GM15510 (cell line): ENCODE results near the gene RMDN2.

Experiments used
- POLR2A ChIP-seq: IDR thresholded peaks from 3 replicates; pipeline ENCODE4 v1.6.1; 2011; ENCODE audit warnings: borderline replicate concordance; ENCODE audit not compliant: insufficient read length; ENCODE audit errors: extremely low read depth

The RMDN2 gene

GRCh38 chr2:38037757-38038621 is 112.9 kb downstream of the RMDN2 start:
- TF ChIP-seq POLR2A: no peak

- TF ChIP-seq POLR2A: no peak
Measured at GRCh38 chr2:38038682-38039081, 113.6 kb downstream of the RMDN2 start.

- no peak for TF ChIP-seq POLR2A
Measured at GRCh38 chr2:38039121-38039910, 114.2 kb downstream of the RMDN2 start.

- no peak for TF ChIP-seq POLR2A
Measured at GRCh38 chr2:38045811-38046210, 120.7 kb downstream of the RMDN2 start.

GRCh38 chr2:38056216-38056615 is 131.1 kb downstream of the RMDN2 start:
- no peak for TF ChIP-seq POLR2A

- no peak for TF ChIP-seq POLR2A
Measured at GRCh38 chr2:38057651-38058410, 132.7 kb downstream of the RMDN2 start.

- no peak for TF ChIP-seq POLR2A
Measured at GRCh38 chr2:38060236-38061018, 135.3 kb downstream of the RMDN2 start.

- no peak for TF ChIP-seq POLR2A
Measured at GRCh38 chr2:38064801-38065501, 139.9 kb downstream of the RMDN2 start.

GRCh38 chr2:38065502-38066135 is 140.5 kb downstream of the RMDN2 start:
- no peak for TF ChIP-seq POLR2A

- no peak for TF ChIP-seq POLR2A
Measured at GRCh38 chr2:38066421-38067115, 141.5 kb downstream of the RMDN2 start.
